Measurements from ENCODE around the gene PLXDC2.

- TF ChIP-seq ZFP69B (tag by site-specific recombination; IDR thresholded peaks at IDR 0.05) (no peak), ZNF513 (tag by site-specific recombination; IDR thresholded peaks at IDR 0.05) (no peak), ZNF114 (tag by site-specific recombination; IDR thresholded peaks at IDR 0.05) (no peak), CTCF (tag by site-specific recombination; IDR thresholded peaks at IDR 0.05) (no peak), ZNF140 (tag by site-specific recombination; IDR thresholded peaks at IDR 0.05) (no peak), ZNF549 (tag by site-specific recombination; IDR thresholded peaks at IDR 0.05) (no peak), ZNF580 (tag by site-specific recombination; IDR thresholded peaks at IDR 0.05) (no peak), ZNF830 (tag by site-specific recombination; IDR thresholded peaks at IDR 0.05; ENCODE audit: low read depth) (no peak), TCF7L2 (IDR thresholded peaks at IDR 0.05; ENCODE audit: borderline replicate concordance, low read depth, low read length) (no peak), ZNF266 (tag by site-specific recombination; IDR thresholded peaks at IDR 0.05; ENCODE audit: low read depth) (no peak), ZNF423 (tag by site-specific recombination; IDR thresholded peaks at IDR 0.05) (no peak), ZNF645 (tag by site-specific recombination; IDR thresholded peaks at IDR 0.05) (no peak)
These were observed 299.7 kb downstream of the PLXDC2 start for GRCh38 chr10:20115894-20116293.
